ENCODE results near the gene DNAH5. TPM values are rescaled to one million over a fixed set of nuclear protein-coding genes. Genes with fewer than 3 reads are reported as not detected.

The DNAH5 gene
- total and polyA plus RNA-seq, 2 of the 13 experiments (the other 11 are each of a cell fraction or from before 2014, with no cell fraction given): 0.09 TPM

DNA sequence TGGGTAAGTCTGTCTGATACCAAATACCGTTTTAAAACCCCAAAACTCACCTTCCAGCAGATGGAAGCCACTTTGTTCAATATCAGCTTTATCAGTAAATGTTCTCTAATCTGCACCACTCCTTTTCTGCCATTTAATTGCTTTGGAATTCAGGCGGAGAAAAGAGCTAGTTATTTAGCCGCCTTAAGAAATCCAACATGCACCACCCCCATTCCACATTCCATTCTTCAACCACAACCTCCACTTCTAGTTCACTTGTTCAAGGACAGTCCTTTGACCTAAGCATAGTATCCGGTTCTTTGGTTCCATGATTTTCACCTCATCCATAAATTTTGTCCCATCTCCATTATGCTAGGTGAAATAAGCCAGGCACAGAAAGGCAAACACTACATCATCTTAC lies 240.1 kb downstream of the DNAH5 start:
- no peak overlapping the region for H3K9ac ChIP-seq (ENCODE audit: insufficient read depth, low read depth, low read length)
- intact Hi-C loops (cut with micrococcal nuclease; ENCODE audit: unreplicated experiment): no loop called here
- H3K4me2 ChIP-seq (ENCODE audit: low read depth, low read length): no peak overlapping the region
- no peak overlapping the region for H2AFZ ChIP-seq (ENCODE audit: low read length)
- in situ Hi-C loops (cut with HindIII; ENCODE audit: extremely low pct_ligation_motif_present, low pct_unique_long_range_greater_than_20kb): no loop called here
- no peak overlapping the region for H3K4me3 ChIP-seq (replicated peaks in 1 of 3; ENCODE audit: insufficient read depth in 1 of 3, low read depth in 2 of 3, low read length in 3 of 3)
- H3K79me2 ChIP-seq (ENCODE audit: insufficient read depth, low read length): no peaks in the 10 kb centered on the region
- H3K27ac ChIP-seq (ENCODE audit: extremely low read length, insufficient read depth, low read length): no peak overlapping the region
- ChIA-PET CTCF (ENCODE audit: low intra/inter-chr PET ratio, low total read pairs) (no interaction called here), POLR2A (no interaction called here)
- no peaks in the 10 kb centered on the region for H3K36me3 ChIP-seq (replicated peaks in 1 of 2; ENCODE audit: control insufficient read depth in 1 of 2, insufficient read depth in 2 of 2, low read length in 2 of 2)
- FAIRE-seq: no peak
- no peaks in the 10 kb centered on the region for H3K9me3 ChIP-seq (ENCODE audit: low read length)
- no peaks in the 10 kb centered on the region for H3K4me1 ChIP-seq (ENCODE audit: insufficient read depth, low read length)
- no peak for TF ChIP-seq FOSL1 (CRISPR knock-in tag; IDR thresholded peaks at IDR 0.05; ENCODE audit: borderline replicate concordance)
- no peak for TF ChIP-seq YEATS4 (CRISPR knock-in tag; IDR thresholded peaks at IDR 0.05; ENCODE audit: borderline replicate concordance)
- no peak for TF ChIP-seq CENPBD1 (CRISPR knock-in tag; IDR thresholded peaks at IDR 0.05; ENCODE audit: borderline replicate concordance, low read depth)
- no peak for TF ChIP-seq TBX2 (CRISPR knock-in tag; IDR thresholded peaks at IDR 0.05; ENCODE audit: borderline replicate concordance)
- TF ChIP-seq AKAP8 (CRISPR knock-in tag; IDR thresholded peaks at IDR 0.05): no peak
- TF ChIP-seq PREB (CRISPR knock-in tag; IDR thresholded peaks at IDR 0.05): no peak
- no peak for TF ChIP-seq NCOR1 (IDR thresholded peaks at IDR 0.05; ENCODE audit: borderline replicate concordance, low read length)
- no peak for TF ChIP-seq ZNF30 (CRISPR knock-in tag; IDR thresholded peaks at IDR 0.05)
- TF ChIP-seq PHF5A (CRISPR knock-in tag; IDR thresholded peaks at IDR 0.05; ENCODE audit: low read depth, unreplicated experiment): no peak
- no peak for TF ChIP-seq ZXDC (CRISPR knock-in tag; IDR thresholded peaks at IDR 0.05)
- TF ChIP-seq ELF4 (CRISPR knock-in tag; IDR thresholded peaks at IDR 0.05; ENCODE audit: borderline replicate concordance): no peak
- no peak for TF ChIP-seq ZNF44 (CRISPR knock-in tag; IDR thresholded peaks at IDR 0.05)
- no peak for TF ChIP-seq EEA1 (CRISPR knock-in tag; IDR thresholded peaks at IDR 0.05; ENCODE audit: borderline replicate concordance)
- H4K20me1 ChIP-seq (ENCODE audit: insufficient read depth, low read length): no peaks in the 10 kb centered on the region
- no peak for ATAC-seq
- H3K27me3 ChIP-seq (ENCODE audit: control insufficient read depth in 1 of 2, insufficient read depth in 2 of 2, low read length in 2 of 2): no peaks in the 10 kb centered on the region; a peak in 1 of 5 replicates
- BruUV-seq (replicated peaks): no TSS peak
- WGBS (ENCODE audit: low lambda C conversion rate): 12% methylated on average over 4 of the region's 4 CpGs
- DNase-seq (ENCODE audit: low spot score): no peak
